CD8-positive, alpha-beta memory T cell (primary cell): ENCODE results near the gene AMER3. TPM values are rescaled to one million over a fixed set of nuclear protein-coding genes. Genes with fewer than 3 reads are reported as not detected.
A peak's percentile ranks its signal among the peaks of the same experiment; 100 is the strongest.
"Not testable (repeated sequence)": the region's sequence is repeated elsewhere in the genome, so short reads cannot be mapped to it uniquely, and the experiment has no call there.

ENCODE experiments used
- CTCF ChIA-PET: fragments of 350-600 bp; sonication (Branson Sonifier 250); formaldehyde crosslinking; loops from one replicate; lab custom pipeline; 2021; ENCODE audit warnings: antibody characterized with exemption; lab: Charles Lee
- POLR2A ChIA-PET: fragments of 350-600 bp; sonication (Branson Sonifier 250); formaldehyde crosslinking; loops from one replicate; lab custom pipeline; 2021; ENCODE audit warnings: antibody characterized with exemption; lab: Charles Lee
- DNase-seq, 5 donors: peaks; one replicate each; pipeline versions ENCODE4 v3.0.0 to v3.0.0-alpha.2; 2020 to 2022; ENCODE audit warnings: mixed read lengths in 1 of 5
- H3K27ac ChIP-seq: one replicate; pipeline ENCODE4 v1.7.0; 2013; ENCODE audit warnings: low read depth, mild to moderate bottlenecking, low read length, moderate library complexity
- H3K27me3 ChIP-seq: 2 replicates; pipeline ENCODE4 v1.7.0; 2013; ENCODE audit warnings: low read length, mild to moderate bottlenecking; ENCODE audit not compliant: insufficient read depth, poor library complexity, severe bottlenecking
- H3K36me3 ChIP-seq: 2 replicates; pipeline ENCODE4 v1.7.0; 2013; ENCODE audit warnings: mild to moderate bottlenecking, low read length, moderate library complexity; ENCODE audit not compliant: insufficient read depth
- H3K4me1 ChIP-seq: 2 replicates; pipeline ENCODE4 v1.7.0; 2013; ENCODE audit warnings: mild to moderate bottlenecking, low read length, moderate library complexity; ENCODE audit not compliant: insufficient read depth
- H3K4me3 ChIP-seq: 2 replicates; pipeline ENCODE4 v1.7.0; 2013; ENCODE audit warnings: mild to moderate bottlenecking, low read length
- H3K9me3 ChIP-seq: 2 replicates; pipeline ENCODE4 v1.7.0; 2013; ENCODE audit warnings: mild to moderate bottlenecking, low read length
- H3K27ac Mint-ChIP-seq, 8 donors: one replicate each; pipeline ENCODE4 v1.8.0; 2020 to 2021; ENCODE audit warnings: mixed read lengths in 8 of 8, mild to moderate bottlenecking in 6 of 8, inconsistent platforms in 3 of 8, moderate library complexity in 3 of 8
- H3K27me3 Mint-ChIP-seq, 2 donors: one replicate each; pipeline ENCODE4 v1.8.0; 2020 to 2021; ENCODE audit warnings: mixed read lengths in 2 of 2, mild to moderate bottlenecking in 1 of 2, moderate library complexity in 1 of 2
- H3K36me3 Mint-ChIP-seq, 3 donors: one replicate each; pipeline ENCODE4 v1.8.0; 2020 to 2021; ENCODE audit warnings: mixed read lengths in 3 of 3, inconsistent platforms in 1 of 3, mild to moderate bottlenecking in 1 of 3
- H3K4me1 Mint-ChIP-seq, 3 donors: one replicate each; pipeline ENCODE4 v1.8.0; 2020 to 2021; ENCODE audit warnings: mixed read lengths in 3 of 3, inconsistent platforms in 1 of 3, mild to moderate bottlenecking in 1 of 3
- H3K4me3 Mint-ChIP-seq, 7 donors: one replicate each; pipeline ENCODE4 v1.8.0; 2020 to 2021; ENCODE audit warnings: mixed read lengths in 7 of 7, mild to moderate bottlenecking in 6 of 7, moderate library complexity in 4 of 7, inconsistent platforms in 2 of 7
- H3K9me3 Mint-ChIP-seq, 5 donors: one replicate each; pipeline ENCODE4 v1.8.0; 2020 to 2022; ENCODE audit warnings: mixed read lengths in 5 of 5, mild to moderate bottlenecking in 3 of 5, moderate library complexity in 2 of 5, inconsistent platforms in 1 of 5
- polyA plus RNA-seq: library from polyadenylated mRNA; unstranded; fragments of 300-500 nt; fragmentation: Illumina TruSeq; gene quantifications from one replicate; pipeline ENCODE4 v1.2.3, GENCODE V29; 2021
- total RNA-seq, 2 experiments: library from RNA; stranded (reverse); gene quantifications; one replicate each; pipeline ENCODE4 v1.2.3, GENCODE V29; 2021

Gene AMER3
- total and polyA plus RNA-seq, 3 experiments from 2014 or later = not detected

- H3K9me3 Mint-ChIP-seq = peaks cover 0 to 5% (median 3%) of the 10 kb centered on the region in 5 donors
- peak overlapping the region; percentile 63 for H3K27ac ChIP-seq
- peak overlapping the region; percentile 71 for H3K4me3 ChIP-seq
- H3K27me3 Mint-ChIP-seq = no peaks in the 10 kb centered on the region
- DNase-seq = peak in 3 of 5 donors; percentile 52 to 65 (median 53)
- no peaks in the 10 kb centered on the region for H3K27me3 ChIP-seq
- peak overlapping the region; percentile 81 to 98 (median 95) for H3K27ac Mint-ChIP-seq
- H3K9me3 ChIP-seq = no peaks in the 10 kb centered on the region
- H3K4me1 Mint-ChIP-seq = peaks cover 7 to 30% (median 24%) of the 10 kb centered on the region in 3 donors
- no peaks in the 10 kb centered on the region for H3K36me3 Mint-ChIP-seq
- CTCF ChIA-PET = interaction anchor here (0.8 kb wide), 1 partner anchor 69 kb away, joined by 3 read pairs; no protein-coding TSS in a partner anchor
- POLR2A ChIA-PET = interaction anchor here (1.2 kb wide), 1 partner anchor 386 kb away, joined by 4 read pairs; a partner anchor contains a TSS
- H3K4me3 Mint-ChIP-seq = peak overlapping the region; percentile 82 to 92 (median 87)
- no peaks in the 10 kb centered on the region for H3K36me3 ChIP-seq
- H3K4me1 ChIP-seq = peaks cover 18% of the 10 kb centered on the region
Observed at GRCh38 chr2:130728007-130728454, 27.3 kb upstream of the AMER3 start.

- Mint-ChIP-seq H3K36me3 (no peaks in the 10 kb centered on the region), H3K4me3 (peak within 1 kb of the TSS; percentile 82 to 92 (median 87)), H3K9me3 (peaks cover 0 to 5% (median 3%) of the 10 kb centered on the region in 5 donors), H3K27ac (peak within 1 kb of the TSS; percentile 81 to 98 (median 95)), H3K27me3 (no peaks in the 10 kb centered on the region), H3K4me1 (peaks cover 7 to 30% (median 24%) of the 10 kb centered on the region in 3 donors)
- peak within 1 kb of the TSS; percentile 71 for H3K4me3 ChIP-seq
- DNase-seq = peak in 2 of 5 donors; percentile 5 to 13
- CTCF ChIA-PET = interaction anchor here (0.7 to 1.0 kb wide), 2 partner anchors 145 to 387 kb away, joined by 3 read pairs; a partner anchor contains a TSS
- no peaks in the 10 kb centered on the region for H3K27me3 ChIP-seq
- H3K9me3 ChIP-seq = no peaks in the 10 kb centered on the region
- POLR2A ChIA-PET = interaction anchor here (1.2 kb wide), 1 partner anchor 387 kb away, joined by 4 read pairs; a partner anchor contains a TSS
- H3K27ac ChIP-seq = peak within 1 kb of the TSS; percentile 63
- no peaks in the 10 kb centered on the region for H3K36me3 ChIP-seq
- peaks cover 18% of the 10 kb centered on the region for H3K4me1 ChIP-seq
Observed at GRCh38 chr2:130728549-130729316, 26.6 kb upstream of the AMER3 start, which contains the start of gene GPR148. Gene GPR148, plus strand, starts transcription at chr2:130729070. Its CDS starts 82 bp downstream, at chr2:130729152.

GRCh38 chr2:130729322-130730299 lies 25.7 kb upstream of the AMER3 start:
- Histone ChIP-seq H3K27me3 (no peaks in the 10 kb centered on the region), H3K9me3 (no peaks in the 10 kb centered on the region), H3K27ac (no peak overlapping the region), H3K4me3 (no peak overlapping the region), H3K4me1 (peaks cover 18% of the 10 kb centered on the region), H3K36me3 (no peaks in the 10 kb centered on the region)
- peaks cover 0 to 5% (median 3%) of the 10 kb centered on the region in 5 donors for H3K9me3 Mint-ChIP-seq
- no peaks in the 10 kb centered on the region for H3K36me3 Mint-ChIP-seq
- H3K27ac Mint-ChIP-seq = peak overlapping the region in 7 of 8 donors; percentile 15 to 98 (median 74)
- peak overlapping the region in 5 of 7 donors; percentile 1 to 65 (median 12) for H3K4me3 Mint-ChIP-seq
- H3K27me3 Mint-ChIP-seq = no peaks in the 10 kb centered on the region
- ChIA-PET POLR2A (no interaction called here), CTCF (interaction anchor here (0.7 to 1.0 kb wide), 2 partner anchors 144 to 388 kb away, joined by 3 read pairs; a partner anchor contains a TSS)
- H3K4me1 Mint-ChIP-seq = peaks cover 7 to 30% (median 24%) of the 10 kb centered on the region in 3 donors
- DNase-seq = peak in 1 of 5 donors; percentile 12

GRCh38 chr2:130732257-130732656 lies 23.1 kb upstream of the AMER3 start:
- H3K9me3 ChIP-seq, H3K27me3 ChIP-seq, H3K27ac ChIP-seq, H3K27me3 Mint-ChIP-seq, H3K36me3 ChIP-seq, POLR2A ChIA-PET, DNase-seq, CTCF ChIA-PET, H3K4me3 Mint-ChIP-seq, H3K4me3 ChIP-seq, H3K27ac Mint-ChIP-seq, H3K36me3 Mint-ChIP-seq, H3K4me1 ChIP-seq, H3K9me3 Mint-ChIP-seq: not testable (repeated sequence)
- peaks cover 7 to 18% (median 13%) of the 10 kb centered on the region in 3 donors for H3K4me1 Mint-ChIP-seq

- no peak for DNase-seq
- Mint-ChIP-seq H3K4me1 (no peaks in the 10 kb centered on the region), H3K4me3 (no peak overlapping the region), H3K27ac (no peak overlapping the region), H3K9me3 (peaks cover 0 to 5% (median 3%) of the 10 kb centered on the region in 5 donors), H3K27me3 (peaks cover 1 to 22% of the 10 kb centered on the region in 2 donors), H3K36me3 (no peaks in the 10 kb centered on the region)
- POLR2A ChIA-PET = no interaction called here
- no peaks in the 10 kb centered on the region for H3K4me1 ChIP-seq
- no peaks in the 10 kb centered on the region for H3K9me3 ChIP-seq
- CTCF ChIA-PET = no interaction called here
- no peak overlapping the region for H3K27ac ChIP-seq
- H3K4me3 ChIP-seq = no peak overlapping the region
- H3K27me3 ChIP-seq = no peaks in the 10 kb centered on the region
- no peaks in the 10 kb centered on the region for H3K36me3 ChIP-seq
Observed at GRCh38 chr2:130735200-130735599, 20.1 kb upstream of the AMER3 start.

- no peak overlapping the region for H3K4me3 Mint-ChIP-seq
- no peak for DNase-seq
- ChIA-PET CTCF (no interaction called here), POLR2A (no interaction called here)
- no peaks in the 10 kb centered on the region for H3K4me1 Mint-ChIP-seq
- no peaks in the 10 kb centered on the region for H3K27me3 ChIP-seq
- peaks cover 7 to 32% of the 10 kb centered on the region in 2 donors for H3K27me3 Mint-ChIP-seq
- no peak overlapping the region for H3K27ac ChIP-seq
- no peaks in the 10 kb centered on the region for H3K36me3 Mint-ChIP-seq
- H3K4me3 ChIP-seq = no peak overlapping the region
- peaks cover 0 to 4% (median 3%) of the 10 kb centered on the region in 5 donors for H3K9me3 Mint-ChIP-seq
- H3K9me3 ChIP-seq = no peaks in the 10 kb centered on the region
- no peak overlapping the region for H3K27ac Mint-ChIP-seq
- H3K4me1 ChIP-seq = no peaks in the 10 kb centered on the region
- H3K36me3 ChIP-seq = no peaks in the 10 kb centered on the region
Observed at GRCh38 chr2:130736487-130736886, 18.9 kb upstream of the AMER3 start.

DNA sequence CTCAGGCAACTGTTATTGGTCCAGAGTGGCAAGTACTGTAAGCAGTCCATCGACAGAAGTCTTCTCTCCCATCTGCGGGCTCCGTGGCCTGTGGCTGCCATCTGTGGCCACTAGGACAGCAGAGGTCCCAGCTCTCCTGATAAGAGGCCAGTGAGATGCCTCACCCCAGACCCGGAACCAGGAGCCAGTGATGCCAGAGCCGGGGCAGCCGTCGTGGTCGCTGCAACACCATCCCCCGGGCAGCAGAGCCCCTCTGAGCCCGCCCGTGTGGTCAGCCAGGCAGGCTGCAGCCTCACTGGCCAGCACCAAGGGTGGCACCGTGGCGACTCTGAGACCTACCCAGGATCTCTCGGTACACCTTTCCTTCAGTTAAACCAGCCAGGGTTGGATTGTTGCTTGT lies 17.7 kb upstream of the AMER3 start:
- DNase-seq = no peak
- H3K36me3 Mint-ChIP-seq = no peaks in the 10 kb centered on the region
- H3K27ac Mint-ChIP-seq = no peak overlapping the region
- H3K27me3 Mint-ChIP-seq = peaks cover 7 to 37% of the 10 kb centered on the region in 2 donors
- CTCF ChIA-PET = no interaction called here
- H3K4me3 Mint-ChIP-seq = no peak overlapping the region
- H3K9me3 Mint-ChIP-seq = peaks cover 0 to 4% (median 2%) of the 10 kb centered on the region in 5 donors
- no peaks in the 10 kb centered on the region for H3K4me1 Mint-ChIP-seq
- no peaks in the 10 kb centered on the region for H3K36me3 ChIP-seq
- no peak overlapping the region for H3K27ac ChIP-seq
- H3K4me1 ChIP-seq = no peaks in the 10 kb centered on the region
- H3K9me3 ChIP-seq = no peaks in the 10 kb centered on the region
- H3K27me3 ChIP-seq = no peaks in the 10 kb centered on the region
- POLR2A ChIA-PET = no interaction called here
- H3K4me3 ChIP-seq = no peak overlapping the region
